K562 treated with DMSO at 1 percent for 4 hours (cell line): ENCODE measurements around the gene HDAC5. TPM values are rescaled to one million over a fixed set of nuclear protein-coding genes. Genes with fewer than 3 reads are reported as not detected.

Experiments
- total RNA-seq: library from RNA; unstranded; fragments of 300-600 nt; gene quantifications from 2 replicates; pipeline ENCODE4 v1.2.3, GENCODE V29; 2022; ENCODE audit not compliant: insufficient read depth

Gene HDAC5
- total RNA-seq, result 36.1 and 51.2 TPM in 2 replicates

GRCh38 chr17:44123356-44124117 lies at the start of gene HDAC5:
HDAC5 (minus strand) TSS chr17:44123641; CDS start chr17:44117515, 6,126 bp downstream.

GRCh38 chr17:44170499-44171201 lies 47.2 kb upstream of the HDAC5 start, which contains the start of gene ASB16:
ASB16 (plus strand) TSS chr17:44170704; CDS start chr17:44170790, 86 bp downstream.

GRCh38 chr17:44070455-44071197 lies 52.8 kb downstream of the HDAC5 start, which contains the start of gene G6PC3:
G6PC3 (plus strand) TSS chr17:44070735; CDS start chr17:44070966, 231 bp downstream.

GRCh38 chr17:44066204-44066930 lies 57.1 kb downstream of the HDAC5 start, which contains the start of gene LSM12:
LSM12 (minus strand) TSS chr17:44066671; CDS start chr17:44066587, 84 bp downstream.

Other genes with a start within 250 kb of the HDAC5 start
- gene MPP2, start 216.1 kb downstream of the HDAC5 start, total RNA-seq, result not detected in 2 replicates
- not detected in 2 replicates for gene PPY, start 181.2 kb downstream of the HDAC5 start, total RNA-seq
- not detected in 2 replicates for gene PYY, start 169.7 kb downstream of the HDAC5 start, total RNA-seq
- gene NAGS, start 119.0 kb downstream of the HDAC5 start, total RNA-seq, result 0.42 TPM in 1 of 2 replicates, not detected in the other
- gene TMEM101, start 108.7 kb downstream of the HDAC5 start, total RNA-seq, result 51.5 and 53.2 TPM in 2 replicates
- gene LSM12, start 57.0 kb downstream of the HDAC5 start, total RNA-seq, result 23.5 and 32.5 TPM in 2 replicates
- gene G6PC3, start 52.9 kb downstream of the HDAC5 start, total RNA-seq, result 38.8 TPM in 2 replicates
- 9.9 and 11.4 TPM in 2 replicates for gene HROB, start 18.3 kb upstream of the HDAC5 start, total RNA-seq
- not detected in 2 replicates for gene ASB16, start 47.1 kb upstream of the HDAC5 start, total RNA-seq
- gene TMUB2, start 63.3 kb upstream of the HDAC5 start, total RNA-seq, result 21.4 and 22.4 TPM in 2 replicates
- gene ATXN7L3, start 76.2 kb upstream of the HDAC5 start, total RNA-seq, result 46.2 and 59.4 TPM in 2 replicates
- gene UBTF, start 96.0 kb upstream of the HDAC5 start, total RNA-seq, result 41.5 and 46.4 TPM in 2 replicates
- gene SLC4A1, start 144.5 kb upstream of the HDAC5 start, total RNA-seq, result 14.3 and 22.0 TPM in 2 replicates
- 3.0 TPM in 1 of 2 replicates, not detected in the other for gene RUNDC3A, start 185.0 kb upstream of the HDAC5 start, total RNA-seq
- 222 and 250 TPM in 2 replicates for gene SLC25A39, start 201.2 kb upstream of the HDAC5 start, total RNA-seq
- gene GRN, start 221.7 kb upstream of the HDAC5 start, total RNA-seq, result 253 and 280 TPM in 2 replicates
- 14.1 and 14.8 TPM in 2 replicates for gene FAM171A2, start 240.2 kb upstream of the HDAC5 start, total RNA-seq